Measurements from ENCODE around the gene BEND5. TPM values are rescaled to one million over a fixed set of nuclear protein-coding genes. Genes with fewer than 3 reads are reported as not detected.

Gene BEND5
- total RNA-seq, 1 donor = 0.72 TPM

GRCh38 chr1:48810740-48811139 is 34.0 kb upstream of the BEND5 start:
- no peak overlapping the region for H3K27ac ChIP-seq (ENCODE audit: low read depth, low read length)
- no peak for TF ChIP-seq CTCF (IDR thresholded peaks at IDR 0.05; ENCODE audit: extremely low read depth, low read depth, low read length)

DNA sequence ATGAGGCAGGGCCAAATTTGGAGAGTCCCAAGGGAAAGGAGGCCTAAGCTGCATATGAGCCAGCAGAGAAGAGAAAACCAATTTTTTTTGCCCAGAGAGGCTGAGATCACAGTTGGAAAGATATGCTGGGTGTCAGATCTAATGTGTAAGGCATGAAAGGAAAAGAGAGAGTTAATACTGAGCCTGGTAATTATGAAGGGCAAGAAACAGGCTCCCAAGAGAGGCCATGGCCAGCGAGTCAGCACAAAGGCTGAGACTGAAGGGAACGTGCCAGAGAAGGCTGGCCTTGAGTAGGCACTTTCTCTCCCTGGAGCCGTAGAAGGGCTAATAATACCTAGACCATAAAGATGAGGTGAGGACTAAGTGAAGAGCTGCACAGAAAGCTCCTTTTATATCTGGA is 31.8 kb upstream of the BEND5 start:
- Histone ChIP-seq H3K4me2 (ENCODE audit: insufficient read depth, low read length) (no peak overlapping the region), H3K79me2 (ENCODE audit: insufficient read depth, low read length) (no peaks in the 10 kb centered on the region), H3K9me3 (ENCODE audit: low read depth, low read length) (no peaks in the 10 kb centered on the region), H4K20me1 (ENCODE audit: insufficient read depth, low read length) (no peaks in the 10 kb centered on the region), H3K4me3 (ENCODE audit: insufficient read depth, low read length) (no peak overlapping the region), H3K27ac (ENCODE audit: low read depth, low read length) (no peak overlapping the region), H2AFZ (ENCODE audit: low read length) (no peak overlapping the region), H3K36me3 (ENCODE audit: insufficient read depth, low read length) (no peaks in the 10 kb centered on the region), H3K27me3 (ENCODE audit: insufficient read depth, low read length) (no peaks in the 10 kb centered on the region), H3K4me1 (ENCODE audit: insufficient read depth, low read length) (no peaks in the 10 kb centered on the region)
- DNase-seq (ENCODE audit: insufficient read length, low spot score, missing footprints) = no peak
- TF ChIP-seq CTCF (IDR thresholded peaks at IDR 0.05; ENCODE audit: extremely low read depth, low read depth, low read length) = no peak

More at GRCh38 chr1:48810740-48811139, 34.0 kb upstream of the BEND5 start:
- no peak overlapping the region for H2AFZ ChIP-seq (ENCODE audit: low read length)
- no peaks in the 10 kb centered on the region for H4K20me1 ChIP-seq (ENCODE audit: insufficient read depth, low read length)
- no peaks in the 10 kb centered on the region for H3K27me3 ChIP-seq (ENCODE audit: insufficient read depth, low read length)
- no peak for DNase-seq (ENCODE audit: insufficient read length, low spot score, missing footprints)
- H3K9me3 ChIP-seq (ENCODE audit: low read depth, low read length) = no peaks in the 10 kb centered on the region
- H3K4me3 ChIP-seq (ENCODE audit: insufficient read depth, low read length) = no peak overlapping the region
- no peaks in the 10 kb centered on the region for H3K36me3 ChIP-seq (ENCODE audit: insufficient read depth, low read length)
- no peak overlapping the region for H3K4me2 ChIP-seq (ENCODE audit: insufficient read depth, low read length)
- no peaks in the 10 kb centered on the region for H3K79me2 ChIP-seq (ENCODE audit: insufficient read depth, low read length)
- H3K4me1 ChIP-seq (ENCODE audit: insufficient read depth, low read length) = no peaks in the 10 kb centered on the region

DNA sequence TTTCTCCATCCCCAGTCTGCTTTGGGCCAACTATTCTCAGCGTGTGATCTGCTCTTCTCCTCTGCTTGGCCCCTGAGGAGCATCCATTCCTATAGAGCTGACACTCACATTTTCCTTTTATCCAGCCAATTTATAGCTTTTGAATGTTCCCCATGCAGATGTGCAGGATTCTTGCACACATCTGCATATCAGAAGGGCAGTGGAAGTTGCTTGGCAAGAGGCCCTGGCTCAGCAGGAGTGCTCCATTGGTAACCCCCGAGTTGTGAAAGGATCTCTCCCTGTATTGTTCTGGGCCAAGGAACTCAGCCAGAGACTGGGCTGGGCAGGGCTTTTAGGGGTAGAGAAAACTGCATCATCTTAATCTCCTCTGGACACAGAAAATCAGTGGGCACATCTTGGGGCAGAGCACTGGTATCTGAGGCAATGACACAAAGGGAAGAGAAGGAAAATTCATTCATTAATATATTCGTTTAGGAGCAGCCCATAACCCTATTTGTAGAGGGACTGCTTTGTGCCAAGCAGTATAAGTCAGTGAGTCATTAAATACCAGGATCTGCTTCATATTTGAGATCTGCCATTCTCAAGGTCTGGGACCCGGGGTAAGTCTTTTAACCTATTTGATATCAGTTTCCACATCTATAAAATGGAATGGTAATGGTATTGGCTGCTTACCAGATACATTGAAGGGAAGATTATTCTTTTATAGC is 31.0 kb upstream of the BEND5 start:
- H3K4me2 ChIP-seq (ENCODE audit: insufficient read depth, low read length) = no peak overlapping the region
- TF ChIP-seq CTCF (IDR thresholded peaks at IDR 0.05; ENCODE audit: extremely low read depth, low read depth, low read length) = no peak
- no peaks in the 10 kb centered on the region for H3K36me3 ChIP-seq (ENCODE audit: insufficient read depth, low read length)
- no peaks in the 10 kb centered on the region for H3K79me2 ChIP-seq (ENCODE audit: insufficient read depth, low read length)
- H3K4me1 ChIP-seq (ENCODE audit: insufficient read depth, low read length) = no peaks in the 10 kb centered on the region
- no peaks in the 10 kb centered on the region for H3K9me3 ChIP-seq (ENCODE audit: low read depth, low read length)
- no peak overlapping the region for H3K4me3 ChIP-seq (ENCODE audit: insufficient read depth, low read length)
- DNase-seq (ENCODE audit: insufficient read length, low spot score, missing footprints) = peak; percentile 70
- no peaks in the 10 kb centered on the region for H4K20me1 ChIP-seq (ENCODE audit: insufficient read depth, low read length)
- H2AFZ ChIP-seq (ENCODE audit: low read length) = no peak overlapping the region
- H3K27ac ChIP-seq (ENCODE audit: low read depth, low read length) = no peak overlapping the region
- no peaks in the 10 kb centered on the region for H3K27me3 ChIP-seq (ENCODE audit: insufficient read depth, low read length)

DNA sequence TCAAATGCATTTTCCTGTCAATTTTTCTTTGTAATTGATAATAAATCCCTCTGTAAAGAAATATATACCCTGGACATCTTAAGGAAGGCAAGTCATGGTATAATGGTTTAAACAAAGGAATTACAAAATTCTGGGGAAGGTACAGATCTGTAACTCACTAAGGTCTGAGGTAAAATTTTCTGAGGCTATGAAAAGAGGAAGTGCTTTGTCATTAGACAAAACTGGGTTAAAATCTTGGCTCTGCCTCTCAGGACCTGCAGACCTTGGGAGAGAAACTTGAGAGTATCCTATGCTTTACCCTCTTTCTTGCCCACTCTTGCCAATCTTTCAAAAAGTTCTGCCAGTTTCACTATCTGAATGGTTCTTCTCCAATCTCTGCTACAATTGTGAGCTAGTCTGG is 26.8 kb upstream of the BEND5 start:
- no peaks in the 10 kb centered on the region for H3K27me3 ChIP-seq (ENCODE audit: insufficient read depth, low read length)
- H4K20me1 ChIP-seq (ENCODE audit: insufficient read depth, low read length) = no peaks in the 10 kb centered on the region
- no peak overlapping the region for H2AFZ ChIP-seq (ENCODE audit: low read length)
- H3K36me3 ChIP-seq (ENCODE audit: insufficient read depth, low read length) = no peaks in the 10 kb centered on the region
- no peak overlapping the region for H3K27ac ChIP-seq (ENCODE audit: low read depth, low read length)
- H3K4me3 ChIP-seq (ENCODE audit: insufficient read depth, low read length) = no peak overlapping the region
- no peaks in the 10 kb centered on the region for H3K9me3 ChIP-seq (ENCODE audit: low read depth, low read length)
- no peaks in the 10 kb centered on the region for H3K4me1 ChIP-seq (ENCODE audit: insufficient read depth, low read length)
- H3K79me2 ChIP-seq (ENCODE audit: insufficient read depth, low read length) = no peaks in the 10 kb centered on the region
- H3K4me2 ChIP-seq (ENCODE audit: insufficient read depth, low read length) = no peak overlapping the region
- DNase-seq (ENCODE audit: insufficient read length, low spot score, missing footprints) = no peak
- TF ChIP-seq CTCF (IDR thresholded peaks at IDR 0.05; ENCODE audit: extremely low read depth, low read depth, low read length) = no peak

All from osteoblast (primary cell).